CD14-positive monocyte (primary cell): Measurements from ENCODE around the gene INPP4B. TPM values are rescaled to one million over a fixed set of nuclear protein-coding genes. Genes with fewer than 3 reads are reported as not detected.

Experiments
- DNase-seq, 3 donors: peaks; one replicate each; pipeline ENCODE4 v3.0.0-alpha.2; 2011 to 2022
- H2AFZ ChIP-seq: 2 replicates; pipeline ENCODE4 v1.6.0; 2012; ENCODE audit warnings: mild to moderate bottlenecking, low read depth, low read length, inconsistent platforms; ENCODE audit not compliant: insufficient read depth, poor library complexity, severe bottlenecking
- H3K27ac ChIP-seq, 2 donors: 1 replicate in 1 of 2; 2 replicates in 1 of 2; pipeline ENCODE4 v1.5.1; 2012 to 2013; ENCODE audit warnings: low read length in 2 of 2, control low read depth in 1 of 2, inconsistent platforms in 1 of 2, low read depth in 1 of 2, mild to moderate bottlenecking in 1 of 2
- H3K27me3 ChIP-seq, 2 donors: one replicate each; pipeline versions ENCODE4 v1.6.0 to v1.6.1; 2011 to 2013; ENCODE audit warnings: low read length in 2 of 2; ENCODE audit not compliant: control insufficient read depth in 2 of 2, insufficient read depth in 2 of 2
- H3K36me3 ChIP-seq, 2 donors: replicated peaks in 1 of 2; 1 replicate in 1 of 2; 2 replicates in 1 of 2; pipeline versions ENCODE4 v1.5.1 to v1.6.1; 2012 to 2013; ENCODE audit warnings: low read length in 2 of 2, control low read depth in 1 of 2, inconsistent platforms in 1 of 2, mild to moderate bottlenecking in 1 of 2; ENCODE audit not compliant: insufficient read depth in 2 of 2, control insufficient read depth in 1 of 2
- H3K4me1 ChIP-seq, 2 donors: 1 replicate in 1 of 2; 2 replicates in 1 of 2; pipeline versions ENCODE4 v1.5.1 to v1.6.1; 2012 to 2013; ENCODE audit warnings: low read length in 2 of 2, control low read depth in 1 of 2, inconsistent platforms in 1 of 2, mild to moderate bottlenecking in 1 of 2, moderate library complexity in 1 of 2; ENCODE audit not compliant: insufficient read depth in 2 of 2, control insufficient read depth in 1 of 2
- H3K4me2 ChIP-seq: replicated peaks from 2 replicates; pipeline ENCODE3; 2012; ENCODE audit warnings: low read length, moderate library complexity, mild to moderate bottlenecking; ENCODE audit not compliant: poor library complexity, severe bottlenecking; ENCODE audit errors: extremely low read depth
- H3K4me3 ChIP-seq, 3 experiments: fragments of 200-600 bp in 1 of 3; sonication (generic) in 1 of 3; replicated peaks in 1 of 3; 1 replicate in 2 of 3; 2 replicates in 1 of 3; pipeline ENCODE4 v1.5.1; 2011 to 2013; ENCODE audit warnings: low read length in 3 of 3, mild to moderate bottlenecking in 3 of 3, control low read depth in 2 of 3, low read depth in 2 of 3, inconsistent platforms in 1 of 3, moderate library complexity in 1 of 3
- H3K79me2 ChIP-seq: 2 replicates; pipeline ENCODE4 v1.6.0; 2012; ENCODE audit warnings: mild to moderate bottlenecking, control low read depth, inconsistent platforms, low read length, moderate library complexity; ENCODE audit not compliant: insufficient read depth
- H3K9ac ChIP-seq: 2 replicates; pipeline ENCODE4 v1.6.0; 2017; ENCODE audit warnings: low read length, mild to moderate bottlenecking; ENCODE audit not compliant: insufficient read depth, poor library complexity, severe bottlenecking
- H3K9me3 ChIP-seq, 2 donors: replicated peaks in 1 of 2; 1 replicate in 1 of 2; 2 replicates in 1 of 2; pipeline versions ENCODE4 v1.5.1 to v1.6.1; 2012 to 2013; ENCODE audit warnings: low read length in 2 of 2, control low read depth in 1 of 2; ENCODE audit not compliant: control insufficient read depth in 1 of 2, insufficient read depth in 1 of 2
- H4K20me1 ChIP-seq: 2 replicates; pipeline ENCODE4 v1.6.0; 2012; ENCODE audit warnings: mild to moderate bottlenecking, low read length, control low read depth, moderate library complexity; ENCODE audit not compliant: insufficient read depth
- H3K27ac Mint-ChIP-seq, 7 donors: one replicate each; pipeline ENCODE4 v1.8.0; 2020; ENCODE audit warnings: mild to moderate bottlenecking in 7 of 7, mixed read lengths in 7 of 7, moderate library complexity in 6 of 7, inconsistent platforms in 2 of 7
- H3K27me3 Mint-ChIP-seq, 3 donors: one replicate each; pipeline ENCODE4 v1.8.0; 2021 to 2022; ENCODE audit warnings: low read depth in 3 of 3, mild to moderate bottlenecking in 3 of 3, mixed read lengths in 3 of 3, moderate library complexity in 3 of 3, inconsistent platforms in 1 of 3
- H3K36me3 Mint-ChIP-seq, 2 donors: one replicate each; pipeline ENCODE4 v1.8.0; 2020; ENCODE audit warnings: mixed read lengths in 2 of 2, inconsistent platforms in 1 of 2, mild to moderate bottlenecking in 1 of 2
- H3K4me1 Mint-ChIP-seq: one replicate; pipeline ENCODE4 v1.8.0; 2020; ENCODE audit warnings: mild to moderate bottlenecking, mixed read lengths
- H3K4me3 Mint-ChIP-seq, 2 donors: one replicate each; pipeline ENCODE4 v1.8.0; 2020; ENCODE audit warnings: mild to moderate bottlenecking in 2 of 2, mixed read lengths in 2 of 2, moderate library complexity in 1 of 2
- H3K9me3 Mint-ChIP-seq, 7 donors: one replicate each; pipeline ENCODE4 v1.8.0; 2020 to 2022; ENCODE audit warnings: mixed read lengths in 7 of 7, mild to moderate bottlenecking in 6 of 7, moderate library complexity in 6 of 7, inconsistent platforms in 2 of 7
- CTCF ChIP-seq: fragments of 200-600 bp; IDR thresholded peaks from one replicate; pipeline ENCODE4 v1.8.0; 2022; ENCODE audit warnings: antibody characterized with exemption, mild to moderate bottlenecking
- WGBS: methylation state at CpG from one replicate; pipeline ENCODE4 v1.1.5; 2013; ENCODE audit warnings: missing lambda C conversion rate; ENCODE audit not compliant: insufficient coverage; 5-methylcytosine and 5-hydroxymethylcytosine counted together
- intact Hi-C, 2 donors: fragments of 100-400 bp; cut with micrococcal nuclease; formaldehyde crosslinking; loops; one replicate each; pipeline versions ENCODE4 v1.15.0 to v1.15.1; 2023
- polyA plus RNA-seq, 3 donors: library from polyadenylated mRNA; depleted of rRNA in 1 of 3; unstranded in 2 of 3; stranded (reverse) in 1 of 3; fragments of 300-500 nt in 2 of 3; fragments of >200 nt in 1 of 3; fragmentation: Illumina TruSeq in 2 of 3; gene quantifications; 1 replicate in 2 of 3; 2 replicates in 1 of 3; pipeline ENCODE4 v1.2.3, GENCODE V29; 2012 to 2021

Gene INPP4B
- polyA plus RNA-seq, 3 donors: 0.13 to 0.38 (median 0.22) TPM

- H3K36me3 ChIP-seq: no peaks in the 10 kb centered on the region
- H4K20me1 ChIP-seq: no peaks in the 10 kb centered on the region
- no peaks in the 10 kb centered on the region for H3K79me2 ChIP-seq
- H3K4me3 ChIP-seq: no peak overlapping the region
- no peak for DNase-seq
- H3K27me3 ChIP-seq: no peaks in the 10 kb centered on the region
- H3K27me3 Mint-ChIP-seq: no peaks in the 10 kb centered on the region
- H3K36me3 Mint-ChIP-seq: no peaks in the 10 kb centered on the region
- no peaks in the 10 kb centered on the region for H3K4me1 ChIP-seq
- 92% methylated on average over 4 of the region's 5 CpGs for WGBS
- TF ChIP-seq CTCF: no peak
- no peaks in the 10 kb centered on the region for H3K4me1 Mint-ChIP-seq
- H3K27ac ChIP-seq: no peak overlapping the region
- no peaks in the 10 kb centered on the region for H3K9me3 ChIP-seq
- no peak overlapping the region for H3K4me3 Mint-ChIP-seq
- no peak overlapping the region for H3K27ac Mint-ChIP-seq
- intact Hi-C loops: no loop called here
- H3K9me3 Mint-ChIP-seq: no peaks in the 10 kb centered on the region
- H3K9ac ChIP-seq: no peak overlapping the region
- H3K4me2 ChIP-seq: no peak overlapping the region
- no peak overlapping the region for H2AFZ ChIP-seq
Measured at GRCh38 chr4:142380052-142380602, 466.0 kb downstream of the INPP4B start.

- Histone ChIP-seq H3K79me2 (no peaks in the 10 kb centered on the region), H3K4me1 (no peaks in the 10 kb centered on the region), H3K27ac (no peak overlapping the region), H3K27me3 (no peaks in the 10 kb centered on the region), H3K4me3 (no peak overlapping the region), H3K4me2 (no peak overlapping the region), H3K36me3 (no peaks in the 10 kb centered on the region), H4K20me1 (no peaks in the 10 kb centered on the region), H3K9ac (no peak overlapping the region), H2AFZ (no peak overlapping the region), H3K9me3 (no peaks in the 10 kb centered on the region)
- intact Hi-C loops: no loop called here
- WGBS: 100% methylated on average over 2 of the region's 4 CpGs
- Mint-ChIP-seq H3K9me3 (no peaks in the 10 kb centered on the region), H3K27ac (no peak overlapping the region), H3K36me3 (no peaks in the 10 kb centered on the region), H3K4me1 (no peaks in the 10 kb centered on the region), H3K4me3 (no peak overlapping the region), H3K27me3 (no peaks in the 10 kb centered on the region)
- no peak for TF ChIP-seq CTCF
- DNase-seq: no peak
Measured at GRCh38 chr4:142379277-142380051, 466.6 kb downstream of the INPP4B start.
